Gastrocnemius medialis (tissue), 4 donors: Measurements from ENCODE around the gene UFC1.

Experiments
- CTCF ChIP-seq, 5 experiments: fragments of 450-650 bp in 3 of 5; fragments of 200-600 bp in 2 of 5; sonication (generic) in 2 of 5; IDR thresholded peaks in 4 of 5; conservative IDR thresholded peaks in 1 of 5; 1 replicate in 4 of 5; 2 replicates in 1 of 5; pipeline ENCODE4 v1.5.1; 2016 to 2019; ENCODE audit warnings: antibody characterized with exemption in 5 of 5, mild to moderate bottlenecking in 3 of 5, moderate library complexity in 3 of 5
- POLR2A ChIP-seq, 2 donors: fragments of 450-650 bp; IDR thresholded peaks; one replicate each; pipeline ENCODE4 v1.6.1; 2017; ENCODE audit warnings: antibody characterized with exemption in 2 of 2, mild to moderate bottlenecking in 2 of 2, moderate library complexity in 2 of 2

GRCh38 chr1:161168906-161169305 lies 15.1 kb downstream of the UFC1 start:
- TF ChIP-seq POLR2A (IDR thresholded peaks at IDR 0.05) = no peak
- no peak for TF ChIP-seq CTCF (IDR thresholded peaks at IDR 0.05 in 4 of 5, conservative IDR thresholded peaks at IDR 0.05 in 1 of 5)
